Mesothelial cell of epicardium (in vitro differentiated cells): Measurements from ENCODE around the gene ANKRD31. TPM values are rescaled to one million over a fixed set of nuclear protein-coding genes. Genes with fewer than 3 reads are reported as not detected.
A peak's percentile ranks its signal among the peaks of the same experiment; 100 is the strongest.
"Not testable (repeated sequence)": the region's sequence is repeated elsewhere in the genome, so short reads cannot be mapped to it uniquely, and the experiment has no call there.

Source experiments
- DNase-seq, 2 experiments: peaks; one replicate each; pipeline ENCODE4 v3.0.0; 2021; ENCODE audit warnings: low spot score in 2 of 2; ENCODE audit not compliant: unreplicated experiment in 2 of 2
- H3K27ac Mint-ChIP-seq: 2 replicates; pipeline ENCODE4 v1.8.0; 2021; ENCODE audit warnings: mixed read lengths
- H3K27me3 Mint-ChIP-seq: 2 replicates; pipeline ENCODE4 v1.8.0; 2021; ENCODE audit warnings: low read depth, mixed read lengths
- H3K36me3 Mint-ChIP-seq: 2 replicates; pipeline ENCODE4 v1.8.0; 2021; ENCODE audit warnings: mixed read lengths
- H3K4me1 Mint-ChIP-seq: 2 replicates; pipeline ENCODE4 v1.8.0; 2021; ENCODE audit warnings: mixed read lengths
- H3K4me3 Mint-ChIP-seq: 2 replicates; pipeline ENCODE4 v1.8.0; 2021; ENCODE audit warnings: mild to moderate bottlenecking, moderate library complexity, mixed read lengths
- H3K9me3 Mint-ChIP-seq: 2 replicates; pipeline ENCODE4 v1.8.0; 2021; ENCODE audit warnings: mixed read lengths
- CTCF ChIP-seq: fragments of 200-600 bp; sonication (generic); IDR thresholded peaks from one replicate; pipeline ENCODE4 v1.5.0; 2021; ENCODE audit warnings: antibody characterized with exemption; ENCODE audit not compliant: unreplicated experiment
- total RNA-seq: library from RNA; stranded (reverse); gene quantifications from 3 replicates; pipeline ENCODE4 v1.2.1, GENCODE V29; 2021

ANKRD31 gene
- total RNA-seq, 1 donor from 2014 or later: 1.1 TPM

GRCh38 chr5:75277463-75277862 lies 40.8 kb upstream of the ANKRD31 start:
- Mint-ChIP-seq H3K9me3 (peaks cover 9% of the 10 kb centered on the region), H3K36me3 (no peaks in the 10 kb centered on the region), H3K27me3 (no peaks in the 10 kb centered on the region), H3K27ac (no peak overlapping the region), H3K4me3 (no peak overlapping the region), H3K4me1 (no peaks in the 10 kb centered on the region)
- DNase-seq: no peak
- no peak for TF ChIP-seq CTCF

GRCh38 chr5:75275756-75276155 lies 39.1 kb upstream of the ANKRD31 start:
- no peak for DNase-seq
- Mint-ChIP-seq H3K4me3 (no peak overlapping the region), H3K4me1 (no peaks in the 10 kb centered on the region), H3K27me3 (no peaks in the 10 kb centered on the region), H3K27ac (no peak overlapping the region), H3K36me3 (no peaks in the 10 kb centered on the region), H3K9me3 (peaks cover 9% of the 10 kb centered on the region)
- no peak for TF ChIP-seq CTCF

- H3K9me3 Mint-ChIP-seq: peaks cover 9% of the 10 kb centered on the region
- no peaks in the 10 kb centered on the region for H3K36me3 Mint-ChIP-seq
- DNase-seq: no peak
- no peak overlapping the region for H3K27ac Mint-ChIP-seq
- H3K27me3 Mint-ChIP-seq: no peaks in the 10 kb centered on the region
- no peaks in the 10 kb centered on the region for H3K4me1 Mint-ChIP-seq
- no peak overlapping the region for H3K4me3 Mint-ChIP-seq
- no peak for TF ChIP-seq CTCF
Measured at GRCh38 chr5:75275147-75275546, 38.5 kb upstream of the ANKRD31 start.

GRCh38 chr5:75274486-75274885 lies 37.8 kb upstream of the ANKRD31 start:
- TF ChIP-seq CTCF: no peak
- no peak overlapping the region for H3K27ac Mint-ChIP-seq
- peaks cover 9% of the 10 kb centered on the region for H3K9me3 Mint-ChIP-seq
- H3K4me3 Mint-ChIP-seq: no peak overlapping the region
- DNase-seq: no peak
- H3K36me3 Mint-ChIP-seq: no peaks in the 10 kb centered on the region
- no peaks in the 10 kb centered on the region for H3K4me1 Mint-ChIP-seq
- H3K27me3 Mint-ChIP-seq: no peaks in the 10 kb centered on the region

GRCh38 chr5:75270605-75271004 lies 33.9 kb upstream of the ANKRD31 start:
- not testable (repeated sequence) for H3K27me3 Mint-ChIP-seq, DNase-seq, H3K4me3 Mint-ChIP-seq, H3K4me1 Mint-ChIP-seq, H3K36me3 Mint-ChIP-seq, H3K27ac Mint-ChIP-seq, H3K9me3 Mint-ChIP-seq

- Mint-ChIP-seq H3K36me3 (peaks cover 1% of the 10 kb centered on the region), H3K4me1 (peaks cover 3% of the 10 kb centered on the region), H3K27me3 (no peaks in the 10 kb centered on the region), H3K4me3 (no peak overlapping the region), H3K9me3 (no peaks in the 10 kb centered on the region), H3K27ac (no peak overlapping the region)
- peak; percentile 40 for TF ChIP-seq CTCF
- no peak for DNase-seq
Measured at GRCh38 chr5:75265731-75266130, 29.1 kb upstream of the ANKRD31 start.
